ENCODE results near the gene SCMH1. TPM values are rescaled to one million over a fixed set of nuclear protein-coding genes. Genes with fewer than 3 reads are reported as not detected.

Gene SCMH1
- total RNA-seq, 1 donor from 2014 or later, result 28.0 TPM

GRCh38 chr1:41086921-41087320 lies 155.2 kb downstream of the SCMH1 start:
- peaks cover 5% of the 10 kb centered on the region for H3K36me3 Mint-ChIP-seq (ENCODE audit: low read depth)
- ChIA-PET CTCF (no interaction called here), POLR2A (no interaction called here)
- H3K9me3 Mint-ChIP-seq, result no peaks in the 10 kb centered on the region
- no peak overlapping the region for H3K27ac Mint-ChIP-seq
- no peak for TF ChIP-seq CTCF (IDR thresholded peaks at IDR 0.05)
- intact Hi-C loops (cut with micrococcal nuclease), result no loop called here
- no peaks in the 10 kb centered on the region for H3K27me3 Mint-ChIP-seq
- ATAC-seq (ENCODE audit: low read depth), result no peak
- DNase-seq, result no peak
- no peaks in the 10 kb centered on the region for H3K4me1 Mint-ChIP-seq
- H3K4me3 Mint-ChIP-seq, result no peak overlapping the region

GRCh38 chr1:41078616-41079015 lies 163.5 kb downstream of the SCMH1 start:
- no peak overlapping the region for H3K27ac Mint-ChIP-seq
- H3K36me3 Mint-ChIP-seq (ENCODE audit: low read depth), result peaks cover 17% of the 10 kb centered on the region
- H3K4me1 Mint-ChIP-seq, result no peaks in the 10 kb centered on the region
- intact Hi-C loops (cut with micrococcal nuclease), result no loop called here
- ChIA-PET POLR2A (no interaction called here), CTCF (no interaction called here)
- ATAC-seq (ENCODE audit: low read depth) (no peak), DNase-seq (no peak)
- H3K4me3 Mint-ChIP-seq, result no peak overlapping the region
- H3K27me3 Mint-ChIP-seq, result no peaks in the 10 kb centered on the region
- H3K9me3 Mint-ChIP-seq, result peaks cover 4% of the 10 kb centered on the region
- no peak for TF ChIP-seq CTCF (IDR thresholded peaks at IDR 0.05)

GRCh38 chr1:41078193-41078592 lies 163.9 kb downstream of the SCMH1 start:
- Mint-ChIP-seq H3K36me3 (ENCODE audit: low read depth) (peaks cover 17% of the 10 kb centered on the region), H3K27me3 (no peaks in the 10 kb centered on the region), H3K4me3 (no peak overlapping the region), H3K4me1 (no peaks in the 10 kb centered on the region), H3K27ac (no peak overlapping the region), H3K9me3 (peaks cover 4% of the 10 kb centered on the region)
- TF ChIP-seq CTCF (IDR thresholded peaks at IDR 0.05), result no peak
- POLR2A ChIA-PET, result no interaction called here
- intact Hi-C loops (cut with micrococcal nuclease), result no loop called here
- CTCF ChIA-PET, result no interaction called here
- no peak for DNase-seq
- ATAC-seq (ENCODE audit: low read depth), result no peak

- intact Hi-C loops (cut with micrococcal nuclease), result no loop called here
- ChIA-PET CTCF (no interaction called here), POLR2A (interaction anchor here (0.6 kb wide), 1 partner anchor 1140 kb away, joined by 4 read pairs; no protein-coding TSS in a partner anchor)
- ATAC-seq (ENCODE audit: low read depth), result no peak
- DNase-seq, result no peak
- no peak for TF ChIP-seq CTCF (IDR thresholded peaks at IDR 0.05)
- no peak overlapping the region for H3K4me3 Mint-ChIP-seq
- no peak overlapping the region for H3K27ac Mint-ChIP-seq
- H3K27me3 Mint-ChIP-seq, result no peaks in the 10 kb centered on the region
- H3K9me3 Mint-ChIP-seq, result peaks cover 4% of the 10 kb centered on the region
- H3K4me1 Mint-ChIP-seq, result no peaks in the 10 kb centered on the region
- H3K36me3 Mint-ChIP-seq (ENCODE audit: low read depth), result peaks cover 33% of the 10 kb centered on the region
Measured at GRCh38 chr1:41073971-41074370, 168.1 kb downstream of the SCMH1 start.

GRCh38 chr1:41072051-41072450 lies 170.1 kb downstream of the SCMH1 start:
- peaks cover 40% of the 10 kb centered on the region for H3K36me3 Mint-ChIP-seq (ENCODE audit: low read depth)
- no peaks in the 10 kb centered on the region for H3K27me3 Mint-ChIP-seq
- DNase-seq, result no peak
- H3K4me3 Mint-ChIP-seq, result no peak overlapping the region
- intact Hi-C loops (cut with micrococcal nuclease), result no loop called here
- CTCF ChIA-PET, result no interaction called here
- H3K27ac Mint-ChIP-seq, result no peak overlapping the region
- H3K4me1 Mint-ChIP-seq, result no peaks in the 10 kb centered on the region
- no peak for ATAC-seq (ENCODE audit: low read depth)
- POLR2A ChIA-PET, result no interaction called here
- H3K9me3 Mint-ChIP-seq, result no peaks in the 10 kb centered on the region
- no peak for TF ChIP-seq CTCF (IDR thresholded peaks at IDR 0.05)

All from activated B cell treated with CpG ODN at 0.5 μM for 24 hours (primary cell).